Measurements from ENCODE around the gene ARSA. TPM values are rescaled to one million over a fixed set of nuclear protein-coding genes. Genes with fewer than 3 reads are reported as not detected.

The ARSA gene
- polyA plus RNA-seq, 2 of the 4 experiments (the other 2 are of a cell fraction), result 7.7 to 19.5 TPM

DNA sequence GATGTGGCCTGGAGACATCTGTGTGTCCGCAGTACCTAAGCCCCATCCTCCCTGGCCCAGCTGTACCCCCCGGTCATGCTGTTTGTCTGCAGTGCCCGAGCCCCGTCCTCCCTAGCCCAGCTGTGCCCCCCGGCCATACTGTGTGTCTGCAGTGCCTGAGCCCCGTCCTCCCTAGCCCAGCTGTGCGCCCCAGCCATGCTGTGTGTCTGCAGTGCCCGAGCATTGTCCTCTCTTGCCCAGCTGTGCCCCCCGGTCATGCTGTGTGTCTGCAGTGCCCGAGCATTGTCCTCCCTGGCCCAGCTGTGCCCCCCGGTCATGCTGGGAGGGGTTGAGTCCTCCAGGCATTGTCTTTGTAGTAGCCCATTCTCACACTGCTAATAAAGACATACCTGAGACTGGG lies 7.6 kb upstream of the ARSA start (continued):
- TF ChIP-seq E2F6 (IDR thresholded peaks at IDR 0.05; ENCODE audit: borderline replicate concordance, low read depth) (no peak), NFE2L2 (conservative IDR thresholded peaks at IDR 0.05; ENCODE audit: low read length) (no peak), MAFK (IDR thresholded peaks at IDR 0.05; ENCODE audit: partially characterized antibody) (no peak), FOSB (CRISPR knock-in tag; IDR thresholded peaks at IDR 0.05) (no peak), HEYL (CRISPR knock-in tag; IDR thresholded peaks at IDR 0.05) (no peak)

DNA sequence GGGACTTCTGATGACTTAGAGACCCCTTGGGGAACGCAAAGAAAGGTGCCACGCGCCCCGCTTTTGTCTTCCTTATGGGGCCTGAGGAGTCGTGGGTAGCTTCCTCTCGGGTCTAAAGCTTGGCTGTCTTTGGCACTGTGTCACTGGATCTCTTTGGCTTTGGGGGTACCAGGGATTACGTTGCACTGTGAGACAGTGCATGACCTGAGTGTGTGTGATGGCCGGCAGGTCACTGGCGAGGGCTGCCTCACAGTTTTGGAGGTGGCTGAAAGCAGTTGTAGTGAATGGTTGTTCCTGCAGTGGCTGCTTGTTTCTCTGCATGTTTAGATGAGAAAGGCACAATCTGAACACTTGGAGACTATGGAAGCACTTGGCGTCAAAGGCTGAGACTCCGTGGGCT lies 5.8 kb upstream of the ARSA start:
- DNase-seq (ENCODE audit: low read depth in 1 of 2, low spot score in 1 of 2), result no peak
- Histone ChIP-seq H3K4me2 (no peak overlapping the region), H3K4me1 (0 out of 3 replicates have a peak, but pooled peaks cover 1% of the 10 kb centered on the region), H3K27ac (no peak overlapping the region), H3K9me3 (no peaks in the 10 kb centered on the region), H3K4me3 (no peak overlapping the region)
- no peak for ATAC-seq
- CTCF ChIA-PET, result interaction anchor here (1.0 kb wide), 2 partner anchors 11 to 13 kb away, joined by 3 to 4 read pairs; no protein-coding TSS in a partner anchor
- POLR2A ChIA-PET, result no interaction called here
- 93% methylated on average over 8 of the region's 11 CpGs for WGBS (ENCODE audit: missing lambda C conversion rate)
- TF ChIP-seq TFCP2L1 (CRISPR knock-in tag; IDR thresholded peaks at IDR 0.05) (no peak), PBX3 (IDR thresholded peaks at IDR 0.05) (no peak), POLR2A (IDR thresholded peaks at IDR 0.05; ENCODE audit: low read length) (no peak), MAZ (IDR thresholded peaks at IDR 0.05; ENCODE audit: borderline replicate concordance, low read depth, low read length) (no peak), ESRRA (IDR thresholded peaks at IDR 0.05; ENCODE audit: borderline replicate concordance, low read length) (no peak), EP300 (IDR thresholded peaks at IDR 0.05) (no peak), SMC3 (IDR thresholded peaks at IDR 0.05) (no peak), TP53 (CRISPR knock-in tag; IDR thresholded peaks at IDR 0.05) (no peak), BHLHE40 (IDR thresholded peaks at IDR 0.05; ENCODE audit: low read depth, low read length) (no peak), EHF (CRISPR knock-in tag; IDR thresholded peaks at IDR 0.05) (no peak), HOXB5 (CRISPR knock-in tag; IDR thresholded peaks at IDR 0.05) (no peak)
- TF ChIP-seq, protein P1, sequence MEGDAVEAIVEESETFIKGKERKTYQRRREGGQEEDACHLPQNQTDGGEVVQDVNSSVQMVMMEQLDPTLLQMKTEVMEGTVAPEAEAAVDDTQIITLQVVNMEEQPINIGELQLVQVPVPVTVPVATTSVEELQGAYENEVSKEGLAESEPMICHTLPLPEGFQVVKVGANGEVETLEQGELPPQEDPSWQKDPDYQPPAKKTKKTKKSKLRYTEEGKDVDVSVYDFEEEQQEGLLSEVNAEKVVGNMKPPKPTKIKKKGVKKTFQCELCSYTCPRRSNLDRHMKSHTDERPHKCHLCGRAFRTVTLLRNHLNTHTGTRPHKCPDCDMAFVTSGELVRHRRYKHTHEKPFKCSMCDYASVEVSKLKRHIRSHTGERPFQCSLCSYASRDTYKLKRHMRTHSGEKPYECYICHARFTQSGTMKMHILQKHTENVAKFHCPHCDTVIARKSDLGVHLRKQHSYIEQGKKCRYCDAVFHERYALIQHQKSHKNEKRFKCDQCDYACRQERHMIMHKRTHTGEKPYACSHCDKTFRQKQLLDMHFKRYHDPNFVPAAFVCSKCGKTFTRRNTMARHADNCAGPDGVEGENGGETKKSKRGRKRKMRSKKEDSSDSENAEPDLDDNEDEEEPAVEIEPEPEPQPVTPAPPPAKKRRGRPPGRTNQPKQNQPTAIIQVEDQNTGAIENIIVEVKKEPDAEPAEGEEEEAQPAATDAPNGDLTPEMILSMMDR (IDR thresholded peaks at IDR 0.05), result no peak
- TF ChIP-seq, protein P2, sequence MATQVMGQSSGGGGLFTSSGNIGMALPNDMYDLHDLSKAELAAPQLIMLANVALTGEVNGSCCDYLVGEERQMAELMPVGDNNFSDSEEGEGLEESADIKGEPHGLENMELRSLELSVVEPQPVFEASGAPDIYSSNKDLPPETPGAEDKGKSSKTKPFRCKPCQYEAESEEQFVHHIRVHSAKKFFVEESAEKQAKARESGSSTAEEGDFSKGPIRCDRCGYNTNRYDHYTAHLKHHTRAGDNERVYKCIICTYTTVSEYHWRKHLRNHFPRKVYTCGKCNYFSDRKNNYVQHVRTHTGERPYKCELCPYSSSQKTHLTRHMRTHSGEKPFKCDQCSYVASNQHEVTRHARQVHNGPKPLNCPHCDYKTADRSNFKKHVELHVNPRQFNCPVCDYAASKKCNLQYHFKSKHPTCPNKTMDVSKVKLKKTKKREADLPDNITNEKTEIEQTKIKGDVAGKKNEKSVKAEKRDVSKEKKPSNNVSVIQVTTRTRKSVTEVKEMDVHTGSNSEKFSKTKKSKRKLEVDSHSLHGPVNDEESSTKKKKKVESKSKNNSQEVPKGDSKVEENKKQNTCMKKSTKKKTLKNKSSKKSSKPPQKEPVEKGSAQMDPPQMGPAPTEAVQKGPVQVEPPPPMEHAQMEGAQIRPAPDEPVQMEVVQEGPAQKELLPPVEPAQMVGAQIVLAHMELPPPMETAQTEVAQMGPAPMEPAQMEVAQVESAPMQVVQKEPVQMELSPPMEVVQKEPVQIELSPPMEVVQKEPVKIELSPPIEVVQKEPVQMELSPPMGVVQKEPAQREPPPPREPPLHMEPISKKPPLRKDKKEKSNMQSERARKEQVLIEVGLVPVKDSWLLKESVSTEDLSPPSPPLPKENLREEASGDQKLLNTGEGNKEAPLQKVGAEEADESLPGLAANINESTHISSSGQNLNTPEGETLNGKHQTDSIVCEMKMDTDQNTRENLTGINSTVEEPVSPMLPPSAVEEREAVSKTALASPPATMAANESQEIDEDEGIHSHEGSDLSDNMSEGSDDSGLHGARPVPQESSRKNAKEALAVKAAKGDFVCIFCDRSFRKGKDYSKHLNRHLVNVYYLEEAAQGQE (IDR thresholded peaks at IDR 0.05), result no peak
- FAIRE-seq, result no peak

DNA sequence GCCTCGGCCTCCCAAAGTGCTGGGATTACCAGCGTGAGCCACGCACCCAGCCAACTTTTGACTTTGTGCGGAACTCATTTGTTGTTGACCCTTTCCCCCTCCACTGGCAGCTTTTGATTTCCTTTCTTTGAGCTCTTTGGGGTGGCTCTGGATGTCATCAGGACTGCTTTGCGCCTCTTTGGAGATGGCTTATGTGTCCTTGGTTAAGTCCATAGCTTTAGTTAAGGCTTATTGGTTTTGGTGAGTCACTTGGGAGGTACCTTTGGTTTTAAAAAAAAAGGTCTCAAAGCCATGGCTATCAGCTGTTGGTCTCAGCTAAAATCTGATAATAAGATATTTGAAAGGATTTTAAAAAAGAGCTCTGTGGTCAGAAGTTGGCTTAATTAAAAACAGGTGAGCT lies 5.1 kb upstream of the ARSA start:
- 82% methylated on average over 5 of the region's 5 CpGs for WGBS (ENCODE audit: missing lambda C conversion rate)
- no peak overlapping the region for H3K27ac ChIP-seq
- H3K4me2 ChIP-seq, result no peak overlapping the region
- CTCF ChIA-PET, result interaction anchor here (1.0 to 1.2 kb wide), 2 partner anchors 12 to 70 kb away, joined by 4 read pairs; no protein-coding TSS in a partner anchor
- DNase-seq (ENCODE audit: low read depth in 1 of 2, low spot score in 1 of 2) (no peak), FAIRE-seq (no peak), ATAC-seq (no peak)
- 0 out of 3 replicates have a peak, but pooled peaks cover 4% of the 10 kb centered on the region for H3K4me1 ChIP-seq
- no peak overlapping the region for H3K4me3 ChIP-seq
- H3K9me3 ChIP-seq, result no peaks in the 10 kb centered on the region
- POLR2A ChIA-PET, result no interaction called here
- TF ChIP-seq CBX8 (IDR thresholded peaks at IDR 0.05) (no peak), ZC3H11A (IDR thresholded peaks at IDR 0.05) (no peak), RFX5 (IDR thresholded peaks at IDR 0.05) (no peak), PHF8 (IDR thresholded peaks at IDR 0.05; ENCODE audit: borderline replicate concordance, low read depth) (no peak), KDM1A (IDR thresholded peaks at IDR 0.05; ENCODE audit: low read depth) (no peak), ZSCAN20 (CRISPR knock-in tag; IDR thresholded peaks at IDR 0.05) (no peak), KDM5A (IDR thresholded peaks at IDR 0.05) (no peak), JUN (IDR thresholded peaks at IDR 0.05) (no peak), SREBF2 (IDR thresholded peaks at IDR 0.05) (no peak), NPAS2 (CRISPR knock-in tag; IDR thresholded peaks at IDR 0.05; ENCODE audit: borderline replicate concordance) (no peak), CHD4 (IDR thresholded peaks at IDR 0.05; ENCODE audit: borderline replicate concordance) (no peak), ZNF302 (CRISPR knock-in tag; IDR thresholded peaks at IDR 0.05) (no peak), HOXA7 (CRISPR knock-in tag; IDR thresholded peaks at IDR 0.05) (no peak), MAZ (IDR thresholded peaks at IDR 0.05; ENCODE audit: borderline replicate concordance, low read depth, low read length) (no peak), POLR2A (IDR thresholded peaks at IDR 0.05; ENCODE audit: low read length) (no peak), NFE2L2 (conservative IDR thresholded peaks at IDR 0.05; ENCODE audit: low read length) (no peak), HOXB5 (CRISPR knock-in tag; IDR thresholded peaks at IDR 0.05) (no peak), E2F6 (IDR thresholded peaks at IDR 0.05; ENCODE audit: borderline replicate concordance, low read depth) (no peak)
